Left kidney (tissue), 2 donors: ENCODE measurements around the gene TMEM269. TPM values are rescaled to one million over a fixed set of nuclear protein-coding genes. Genes with fewer than 3 reads are reported as not detected.
"Not testable (repeated sequence)": the region's sequence is repeated elsewhere in the genome, so short reads cannot be mapped to it uniquely, and the experiment has no call there.

Experiments used
- DNase-seq: peaks from one replicate; pipeline ENCODE4 v3.0.0-alpha.2; 2013
- polyA plus RNA-seq: library from polyadenylated mRNA; unstranded; fragments of 120-200 nt; gene quantifications from one replicate; pipeline ENCODE4 v1.2.1, GENCODE V29; 2013; ENCODE audit not compliant: insufficient read length

Gene TMEM269
- polyA plus RNA-seq, 1 donor: 1.3 TPM

DNA sequence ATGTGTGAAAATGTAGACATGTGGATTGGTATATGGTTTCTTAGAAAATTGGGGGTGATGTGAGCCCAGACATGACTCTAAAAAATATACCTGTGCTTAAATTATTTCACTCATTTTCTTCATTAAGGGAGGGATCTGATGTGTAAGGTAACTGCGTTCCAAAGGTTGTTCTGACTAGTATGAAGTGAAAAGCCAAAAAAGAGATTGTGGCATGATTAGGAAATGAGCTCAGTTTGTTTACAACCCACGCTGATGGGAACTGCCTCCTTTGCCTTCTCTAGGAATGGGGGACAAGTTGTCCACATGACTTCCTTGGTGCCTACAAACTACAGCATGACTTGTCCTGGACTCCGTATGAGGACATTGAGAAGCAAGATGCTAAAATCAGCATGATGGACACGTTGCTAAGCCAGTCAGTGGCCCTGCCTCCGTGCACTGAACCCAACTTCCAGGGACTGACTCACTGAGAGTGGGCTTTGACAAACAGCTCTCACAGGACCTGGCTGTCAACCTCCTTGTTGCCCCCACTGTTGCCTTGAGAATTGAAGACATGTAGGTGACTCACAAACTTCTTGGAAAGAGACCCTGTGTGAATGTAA is 9.8 kb upstream of the TMEM269 start:
- DNase-seq: no peak

- no peak for DNase-seq
These were observed 8.3 kb upstream of the TMEM269 start for GRCh38 chr1:42776502-42776901.

DNA sequence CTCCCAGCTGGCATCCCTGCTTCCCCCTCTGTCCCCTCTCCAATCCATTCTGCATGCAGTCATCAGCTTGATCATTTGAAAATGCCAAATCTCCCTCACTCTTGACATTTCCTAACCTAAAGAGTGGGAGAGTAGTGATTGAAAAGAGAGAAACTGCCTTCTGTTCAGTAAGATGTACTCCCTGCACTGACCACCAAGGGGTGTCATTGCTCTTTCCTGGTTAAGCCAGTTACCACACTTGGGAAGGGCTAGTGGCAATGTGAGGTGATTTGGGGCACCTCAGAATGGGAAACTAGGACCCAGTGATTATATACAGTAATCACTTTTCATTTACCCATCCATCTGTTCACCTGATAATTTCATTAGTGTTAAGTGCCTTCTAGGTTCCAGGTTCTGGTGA is 6.9 kb upstream of the TMEM269 start:
- peak; percentile 14 for DNase-seq

DNA sequence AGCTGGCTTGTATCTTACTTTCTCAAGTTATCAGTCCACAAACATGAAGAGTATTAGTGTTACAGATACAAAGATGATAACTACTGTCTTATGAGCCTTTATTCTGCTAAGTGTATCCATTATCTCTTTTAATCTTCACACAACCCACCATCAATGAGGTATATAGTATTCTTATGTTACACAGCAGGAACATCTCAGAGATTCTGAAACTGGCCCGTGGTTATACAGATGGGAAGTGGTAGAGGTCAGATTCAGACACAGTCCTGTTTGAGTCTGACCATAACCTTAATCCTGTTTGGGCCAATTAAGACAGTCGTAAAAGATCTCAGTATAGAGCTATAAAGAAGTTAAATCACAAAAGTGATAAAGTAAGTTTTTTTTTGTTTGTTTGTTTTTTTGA is 5.1 kb upstream of the TMEM269 start:
- DNase-seq: no peak

DNA sequence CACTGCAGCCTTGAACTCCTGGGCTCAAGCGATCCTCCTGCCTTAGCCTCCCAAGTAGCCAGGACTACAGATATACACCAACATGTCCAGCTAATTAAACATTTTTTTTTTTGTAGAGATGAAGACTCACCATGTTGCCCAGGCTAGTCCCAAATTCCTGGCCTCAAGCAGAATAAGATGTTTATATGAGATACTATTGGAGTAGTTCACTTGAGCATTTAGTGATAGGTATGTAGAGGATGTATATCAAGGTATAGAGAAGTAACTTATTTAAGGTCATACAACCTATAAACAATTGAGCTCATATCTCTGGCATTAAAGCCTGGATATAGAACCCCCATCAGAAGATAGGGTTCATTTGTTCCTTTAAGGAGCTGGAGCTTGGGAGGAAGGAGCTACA is 4.6 kb upstream of the TMEM269 start:
- DNase-seq: no peak

DNA sequence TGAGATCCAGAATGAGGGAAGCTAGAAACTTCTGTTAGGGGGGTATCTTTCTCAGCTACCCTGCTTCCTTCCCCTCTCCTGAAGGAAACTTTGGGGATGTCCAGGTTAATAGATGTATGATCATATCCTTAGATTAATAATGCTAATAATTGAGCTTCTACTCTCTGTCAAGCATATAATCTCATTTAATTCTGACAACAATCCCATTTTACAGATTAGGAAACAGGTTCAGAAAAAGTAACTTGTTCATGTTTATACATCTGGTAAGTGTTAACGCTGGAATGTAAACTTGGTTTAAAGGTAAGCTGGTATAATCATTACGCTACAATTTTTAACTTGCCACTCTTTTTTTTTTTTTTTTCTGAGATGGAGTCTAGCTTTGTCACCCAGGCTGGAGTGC is 1.7 kb upstream of the TMEM269 start:
- no peak for DNase-seq

GRCh38 chr1:42784547-42784945 is 245 bp upstream of the TMEM269 start:
- DNase-seq: no peak

DNA sequence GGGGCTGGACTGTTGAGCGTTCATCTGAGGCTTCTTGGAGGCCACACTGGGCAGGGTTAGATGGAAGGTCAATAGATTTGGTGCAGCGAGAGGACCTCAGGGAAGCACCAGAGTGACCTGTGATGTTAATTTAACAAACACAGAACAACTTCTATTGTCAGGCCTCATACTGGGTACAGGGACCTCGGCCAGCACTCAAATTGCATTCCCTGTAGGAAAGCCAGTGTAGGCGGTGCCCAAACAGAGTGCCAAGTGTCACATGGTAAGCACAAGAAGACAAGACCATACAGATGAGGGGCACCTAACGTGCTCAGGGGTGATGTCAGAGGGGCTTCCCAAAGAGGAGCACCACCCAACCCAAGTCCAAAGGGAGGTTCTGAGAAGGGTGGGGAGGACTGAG is 1.3 kb downstream of the TMEM269 start:
- DNase-seq: no peak

DNA sequence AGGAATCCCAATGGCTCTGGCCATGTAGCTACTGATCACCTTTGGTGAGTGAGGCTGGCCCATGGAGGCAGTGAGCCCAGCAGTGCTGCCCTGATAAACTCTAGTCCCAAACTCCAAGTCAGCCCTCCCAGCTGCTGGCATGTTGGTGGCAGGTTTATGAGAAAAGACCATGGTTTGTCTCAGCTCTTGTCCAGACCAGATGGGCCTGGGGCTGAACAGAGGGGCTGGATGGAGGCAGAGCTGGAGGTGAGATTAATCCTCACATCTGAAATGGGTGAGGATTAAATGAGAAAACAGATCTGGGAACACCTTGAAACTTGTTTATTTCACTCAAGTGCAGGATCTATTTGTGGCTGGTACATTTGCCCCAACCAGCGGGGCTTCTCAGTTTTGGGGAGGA is 3.2 kb downstream of the TMEM269 start:
- no peak for DNase-seq

GRCh38 chr1:42793824-42794223 is 9.0 kb downstream of the TMEM269 start:
- DNase-seq: no peak

DNA sequence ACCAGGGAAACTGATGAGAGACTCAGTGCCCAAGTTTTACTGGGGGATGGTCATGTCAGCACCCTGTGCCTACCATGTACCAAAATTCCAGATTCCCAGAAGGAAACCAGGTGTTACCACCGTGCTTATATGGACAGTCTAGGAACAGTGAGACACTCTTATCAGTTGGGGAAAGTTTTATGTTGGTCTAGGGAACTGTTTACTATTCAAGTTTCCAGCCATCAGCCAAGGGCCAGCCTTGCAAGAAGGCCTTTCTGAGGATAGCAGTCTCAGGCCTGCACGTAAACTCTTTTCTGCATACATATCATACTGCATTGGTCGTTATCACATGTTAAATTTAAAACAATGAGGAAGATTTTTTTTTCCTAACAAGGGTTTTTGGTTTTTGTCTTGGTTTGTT is 12.6 kb downstream of the TMEM269 start:
- DNase-seq: no peak

GRCh38 chr1:42797979-42798378 is 13.2 kb downstream of the TMEM269 start:
- DNase-seq: no peak

DNA sequence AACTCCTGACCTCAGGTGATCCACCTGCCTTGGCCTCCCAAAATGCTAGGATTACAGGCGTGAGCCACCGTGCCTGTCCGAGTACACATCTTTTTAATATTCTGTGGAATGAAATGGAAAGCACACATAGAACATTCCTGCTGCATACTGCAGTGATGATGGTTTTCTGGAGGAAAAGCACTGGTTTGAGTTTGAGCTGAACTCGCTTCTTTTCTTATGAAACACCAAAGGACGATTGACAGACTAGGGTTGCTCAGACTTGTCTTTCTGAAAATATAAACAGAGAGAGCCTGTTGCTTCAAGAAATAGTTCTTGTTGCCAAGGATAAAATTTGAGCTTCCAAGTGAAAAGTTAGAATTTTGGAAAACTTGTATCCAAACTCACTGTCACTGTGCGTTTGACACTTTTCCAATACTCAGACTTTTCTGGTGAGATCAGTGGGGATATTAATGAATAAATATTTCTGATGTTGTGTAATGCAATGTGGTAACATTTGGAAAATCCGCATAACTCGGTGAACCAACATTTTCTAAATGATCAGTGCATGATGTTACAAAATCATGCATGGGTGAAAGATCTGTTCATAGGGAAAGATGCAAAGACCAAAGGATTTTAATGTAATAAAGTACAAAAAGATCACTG is 17.2 kb downstream of the TMEM269 start:
- DNase-seq: no peak

DNA sequence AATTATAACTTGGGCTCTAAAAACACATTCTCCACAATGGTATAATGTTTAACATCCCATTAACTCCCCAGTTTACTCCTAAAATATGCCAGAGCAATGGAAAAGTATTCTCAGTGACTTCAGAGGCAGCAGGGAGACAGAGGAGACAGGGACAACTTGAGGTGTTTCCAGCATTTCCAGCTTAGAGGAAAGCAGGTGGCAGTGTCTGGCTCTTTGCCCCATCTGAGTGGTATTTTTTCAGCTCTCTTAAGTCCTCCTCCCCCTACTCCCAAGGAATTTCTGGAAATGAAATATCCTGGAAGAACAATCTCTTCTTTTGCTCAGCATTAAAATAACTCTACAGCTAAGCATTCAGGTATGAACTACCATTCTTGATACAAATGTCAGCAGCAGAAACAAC is 21.4 kb downstream of the TMEM269 start:
- no peak for DNase-seq

- DNase-seq: no peak
These were observed 21.8 kb downstream of the TMEM269 start for GRCh38 chr1:42806593-42806992.

DNA sequence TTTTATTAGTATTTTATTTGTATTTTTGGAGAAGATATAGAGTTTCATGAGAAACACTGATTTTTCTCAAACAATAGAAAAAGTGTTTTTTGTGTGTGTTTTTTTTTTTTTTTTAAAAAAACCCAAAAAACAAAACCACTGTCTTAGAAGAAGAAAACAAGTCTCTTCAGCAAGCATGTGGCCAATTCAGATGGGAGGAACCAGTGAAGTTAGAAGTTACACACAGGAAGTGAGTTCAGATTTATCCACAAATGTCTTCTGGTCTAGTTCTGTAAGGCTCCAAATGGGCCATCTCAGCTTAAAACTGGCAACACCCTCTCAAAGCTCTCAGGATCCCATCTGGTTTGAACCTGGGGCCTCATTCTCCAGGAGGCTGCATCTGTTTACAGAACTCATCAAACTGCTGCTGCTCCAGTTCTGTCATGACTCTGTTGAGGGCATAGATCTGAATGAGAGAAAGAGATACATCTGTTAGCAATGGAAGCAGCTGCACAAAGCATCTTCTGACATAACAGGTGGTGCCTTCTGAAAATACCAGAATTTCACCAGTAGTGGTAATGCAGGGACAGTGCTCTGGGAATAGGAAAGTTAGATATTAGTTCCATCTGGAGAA is 22.4 kb downstream of the TMEM269 start:
- DNase-seq: no peak

- not testable (repeated sequence) for DNase-seq
These were observed 30.0 kb downstream of the TMEM269 start for GRCh38 chr1:42814815-42815214.

GRCh38 chr1:42815941-42816584 is 31.3 kb downstream of the TMEM269 start:
- DNase-seq: no peak

DNA sequence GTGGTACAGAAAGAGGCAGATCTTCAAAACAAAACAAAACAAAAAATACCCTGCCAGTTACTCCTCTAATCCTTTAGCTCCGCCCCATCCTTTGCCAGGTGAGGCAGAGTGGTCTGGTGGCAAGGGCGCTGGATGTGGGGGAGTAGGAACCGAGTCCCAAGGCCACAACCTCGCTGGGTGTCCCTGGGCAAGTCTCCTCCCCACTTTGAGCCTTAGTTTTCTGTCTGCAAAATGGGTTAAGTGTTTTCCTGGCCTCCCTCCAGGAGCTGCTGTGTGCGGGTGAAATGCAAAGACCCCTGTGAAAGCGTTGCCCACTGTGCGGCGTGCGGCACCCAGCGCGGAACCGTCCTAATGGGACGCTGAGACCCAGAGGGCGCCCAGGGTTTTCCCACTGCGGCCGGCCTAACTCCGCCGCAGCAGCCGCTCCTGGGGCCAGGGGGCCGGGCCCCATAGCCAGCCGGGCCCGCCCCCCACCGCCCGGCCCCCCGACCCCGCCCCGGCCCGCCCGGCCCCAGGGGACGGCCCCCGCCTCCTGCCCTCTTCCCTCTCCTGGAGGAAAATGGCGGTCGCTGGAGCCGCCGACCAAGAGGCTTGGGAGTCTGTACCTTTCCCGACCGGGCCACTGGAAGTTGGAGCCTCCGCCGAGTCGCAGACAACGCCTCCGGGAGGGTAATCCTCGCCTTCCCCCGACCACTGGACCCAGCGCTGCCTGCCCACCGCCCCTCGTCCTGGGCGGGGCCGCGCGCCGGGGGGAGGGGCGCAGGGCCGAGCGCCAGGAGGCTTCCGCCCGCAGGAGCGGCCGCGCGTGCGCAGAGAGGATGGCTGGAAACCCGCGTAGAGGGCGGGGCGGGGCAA is 32.0 kb downstream of the TMEM269 start, which contains the start of the genes ERMAP and SVBP:
TSS of gene ERMAP (plus strand) at position 538 of the 855 bp plus-strand sequence. CDS start 13,327 bp downstream, outside the sequence.
TSS of gene SVBP (minus strand) at position 813 of the 855 bp plus-strand sequence. CDS start 853 bp downstream, outside the sequence.
- DNase-seq: peak; percentile 89

GRCh38 chr1:42817440-42817767 is 32.6 kb downstream of the TMEM269 start:
- DNase-seq: no peak

- no peak for DNase-seq
These were observed 33.2 kb downstream of the TMEM269 start for GRCh38 chr1:42817976-42818375.

- DNase-seq: no peak
These were observed 36.0 kb downstream of the TMEM269 start for GRCh38 chr1:42820813-42821212.
